Activated T-cell treated with anti-CD3 and anti-CD28 coated beads, Interleukin-2, amount 50 U/mL, for 48 hours (primary cell): ENCODE measurements around the gene MEF2D.

Experiments used
- DNase-seq, 2 experiments: peaks; one replicate each; pipeline ENCODE4 v3.0.0-alpha.2; 2020

The MEF2D gene

DNA sequence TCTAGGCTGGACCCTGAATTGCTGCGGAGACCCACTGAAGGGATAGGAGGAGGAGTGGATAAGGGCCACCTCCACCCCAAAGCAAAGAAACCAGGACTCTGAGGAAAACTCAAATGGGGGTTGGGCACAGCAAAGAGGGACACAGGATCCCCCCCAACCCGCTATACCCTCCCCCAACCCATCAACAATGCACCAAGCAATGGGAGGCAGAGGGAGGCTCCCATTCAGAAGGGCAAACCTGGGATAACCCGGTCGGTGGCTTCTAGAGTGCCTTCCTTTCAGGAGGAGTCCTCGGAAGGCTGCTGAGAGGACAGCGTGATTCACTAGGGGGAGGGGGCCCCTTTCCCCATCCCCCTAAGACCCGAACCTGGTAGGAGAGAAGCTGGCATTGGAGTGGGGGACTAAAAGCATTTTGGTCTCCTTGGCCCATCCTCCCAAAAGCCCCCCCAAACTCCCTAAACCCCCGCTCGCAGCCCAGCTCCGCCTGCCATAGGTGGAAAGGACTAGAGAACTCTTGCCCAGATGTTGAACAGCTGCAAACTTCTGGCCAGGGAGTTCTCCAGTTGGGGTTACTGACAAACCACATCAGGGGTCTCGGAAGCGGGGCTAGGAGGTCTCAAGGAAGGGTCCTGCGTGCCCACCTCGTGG lies 1.3 kb downstream of the MEF2D start:
- DNase-seq: peak in 1 of 2 experiments; percentile 29

DNA sequence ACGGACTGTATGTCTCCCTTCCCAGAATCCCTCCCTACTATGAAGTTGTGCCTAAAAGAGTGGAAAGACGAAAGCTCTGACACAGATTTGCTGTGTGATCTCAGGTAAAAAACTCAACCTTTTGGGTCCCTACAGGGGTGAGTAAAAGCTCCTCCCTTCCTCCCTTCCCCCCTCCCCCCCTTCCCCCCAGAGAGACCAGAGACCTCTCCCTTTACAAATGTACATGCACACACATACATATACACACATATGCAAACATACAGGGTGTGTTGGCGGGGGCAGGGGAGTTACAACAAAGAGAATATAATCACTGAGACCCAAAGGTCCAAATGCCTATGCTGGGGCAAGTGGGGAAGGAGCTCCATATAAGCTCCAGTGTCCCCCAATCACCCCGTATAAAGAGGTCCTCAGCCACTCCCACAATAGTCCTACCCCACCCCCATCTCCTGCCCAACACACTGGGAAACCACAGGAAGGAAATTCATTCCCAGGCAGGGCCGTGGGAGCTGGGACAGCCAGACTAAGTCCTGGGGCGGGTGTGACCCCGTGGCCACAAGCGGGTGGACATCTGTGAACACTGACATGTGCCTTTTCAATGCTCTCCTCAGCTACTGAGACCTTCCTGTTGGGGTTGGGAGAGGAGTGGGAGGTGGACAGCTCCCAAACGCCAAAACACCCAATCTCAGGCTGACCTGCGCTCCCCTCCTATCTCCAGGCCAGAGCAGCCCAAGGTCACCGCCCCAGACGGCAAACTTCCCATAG lies 2.0 kb downstream of the MEF2D start:
- DNase-seq: peak in 1 of 2 experiments; percentile 24

- DNase-seq: no peak
Observed at GRCh38 chr1:156497743-156498431, 2.7 kb downstream of the MEF2D start.

DNA sequence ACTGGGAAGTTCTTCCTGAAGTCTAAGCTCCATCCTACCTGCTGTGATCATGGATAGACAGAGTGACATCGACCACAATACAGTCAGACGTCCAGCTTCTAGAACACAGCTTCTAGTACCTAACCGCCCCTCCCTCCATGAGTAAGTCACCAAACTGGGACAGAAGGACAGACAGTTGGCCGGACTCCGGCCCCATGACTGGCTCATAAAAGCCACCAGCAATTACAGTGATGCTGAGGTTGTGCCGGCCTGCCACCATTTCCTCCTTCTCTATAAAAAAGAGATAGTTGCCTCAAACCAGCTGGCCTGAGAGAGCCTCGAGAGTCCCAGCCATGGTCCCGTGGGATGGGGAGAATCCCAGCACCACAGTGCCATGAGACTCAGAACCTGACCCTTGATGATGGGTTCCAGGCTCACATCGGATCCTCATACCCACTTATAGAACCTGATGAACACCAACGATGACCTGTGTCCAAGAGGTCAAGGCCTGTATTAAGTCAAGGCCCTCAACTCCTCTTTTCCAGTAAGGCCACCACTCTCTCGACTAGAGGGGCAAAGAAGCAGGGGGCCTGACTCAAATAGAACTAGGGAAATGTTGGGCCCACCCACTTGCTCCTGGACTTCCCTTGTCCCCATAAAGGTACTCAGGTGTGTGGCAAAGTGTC lies 3.4 kb downstream of the MEF2D start:
- DNase-seq: peak in 1 of 2 experiments; percentile 17

GRCh38 chr1:156496211-156496761 lies 4.3 kb downstream of the MEF2D start:
- peak; percentile 54 to 61 for DNase-seq

- DNase-seq: peak in 1 of 2 experiments; percentile 21
Observed at GRCh38 chr1:156495401-156496140, 5.0 kb downstream of the MEF2D start.

DNA sequence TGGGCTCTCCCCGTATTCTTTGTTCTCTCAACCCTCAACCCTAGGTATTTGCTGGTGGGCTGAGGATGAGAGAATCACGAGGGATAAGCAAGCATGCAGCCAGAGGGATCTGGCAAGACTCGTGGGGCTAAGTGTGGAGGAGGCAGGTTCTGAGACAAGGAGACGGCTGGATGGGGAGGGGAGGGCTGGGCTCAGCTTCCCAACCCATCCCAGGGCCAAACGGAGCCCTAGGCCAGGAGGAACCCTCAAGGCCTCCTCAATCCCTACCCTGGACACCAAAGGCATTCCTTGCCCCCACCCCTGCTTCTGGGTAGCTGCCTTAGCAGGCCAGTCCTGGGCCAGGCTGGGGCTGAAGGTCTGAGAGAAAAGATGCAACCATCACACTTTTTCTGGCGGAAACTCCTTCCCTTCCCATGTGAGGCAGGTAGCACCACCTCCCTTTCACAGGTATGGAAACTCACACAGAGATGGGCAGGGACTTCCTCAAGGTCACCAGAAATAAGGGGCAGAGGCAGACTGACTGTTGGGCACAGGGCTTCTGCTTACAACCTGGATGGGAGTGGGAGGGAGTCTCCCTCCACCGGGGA lies 6.2 kb downstream of the MEF2D start:
- no peak for DNase-seq

- DNase-seq: no peak
Observed at GRCh38 chr1:156493742-156494141, 6.8 kb downstream of the MEF2D start.

- DNase-seq: no peak
Observed at GRCh38 chr1:156493154-156493631, 7.4 kb downstream of the MEF2D start.

DNA sequence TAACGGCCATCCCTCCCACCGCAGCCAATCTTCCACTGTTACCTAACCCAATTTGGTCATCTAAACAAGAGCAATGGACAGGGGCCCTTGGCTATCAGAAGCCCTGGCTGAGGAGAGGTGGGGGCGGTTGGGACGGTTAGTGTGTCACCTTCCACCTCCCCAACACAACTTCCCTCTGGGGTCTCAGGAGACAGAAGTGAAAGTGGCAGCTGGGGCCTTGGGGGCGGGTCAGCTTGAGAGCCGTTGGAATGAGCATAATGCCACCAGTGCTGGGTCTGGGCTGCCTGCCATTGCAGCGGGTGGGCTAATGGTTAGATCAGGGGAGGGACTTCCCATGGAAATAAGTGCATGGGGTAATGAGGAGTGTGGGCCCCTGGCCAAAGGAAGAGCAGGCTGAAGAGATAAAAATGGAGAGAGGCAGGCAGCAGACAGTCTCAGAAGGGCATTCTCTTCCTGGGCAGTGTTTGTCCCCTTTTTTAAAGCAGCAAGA lies 7.9 kb downstream of the MEF2D start:
- no peak for DNase-seq

GRCh38 chr1:156492013-156492590 lies 8.5 kb downstream of the MEF2D start:
- DNase-seq: no peak

DNA sequence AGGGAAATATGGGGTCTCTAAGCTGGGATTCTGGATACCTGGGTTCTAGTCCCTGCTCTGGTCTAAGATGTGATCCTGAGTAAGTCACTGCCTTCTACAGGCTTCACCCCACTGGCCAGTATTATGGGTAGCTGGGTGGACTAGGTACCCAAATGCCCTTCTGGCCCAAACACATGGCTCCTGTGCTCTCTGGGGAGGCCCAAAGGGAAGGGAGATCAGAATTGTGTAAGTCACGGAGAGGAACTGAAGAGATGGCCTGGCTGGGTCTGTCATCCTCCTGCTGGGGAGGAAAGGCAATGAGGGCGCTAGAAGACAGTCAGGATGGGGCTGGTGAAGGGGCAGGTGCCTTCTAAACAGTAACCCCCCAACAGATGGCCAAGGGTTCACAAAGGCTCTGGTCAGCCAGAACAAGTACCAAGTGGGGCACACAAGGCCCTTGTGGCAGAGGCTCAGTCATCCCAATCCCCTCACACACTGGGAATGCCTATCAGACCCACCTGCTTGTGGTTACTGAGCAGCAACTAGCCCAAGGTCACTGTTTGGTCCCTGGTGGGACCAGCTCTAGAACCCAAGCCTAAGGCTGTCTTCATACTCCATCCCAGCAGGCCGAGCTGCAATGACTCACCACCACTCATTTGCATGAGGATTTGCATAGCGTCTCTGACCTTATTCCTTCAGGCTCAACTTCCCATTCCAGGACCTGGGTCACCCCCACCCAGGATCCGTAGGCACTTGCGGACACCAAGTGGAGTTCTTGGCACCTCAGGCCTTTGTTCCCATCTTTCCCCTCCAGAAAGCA lies 9.2 kb downstream of the MEF2D start:
- DNase-seq: no peak

GRCh38 chr1:156490401-156491032 lies 10.1 kb downstream of the MEF2D start:
- no peak for DNase-seq

DNA sequence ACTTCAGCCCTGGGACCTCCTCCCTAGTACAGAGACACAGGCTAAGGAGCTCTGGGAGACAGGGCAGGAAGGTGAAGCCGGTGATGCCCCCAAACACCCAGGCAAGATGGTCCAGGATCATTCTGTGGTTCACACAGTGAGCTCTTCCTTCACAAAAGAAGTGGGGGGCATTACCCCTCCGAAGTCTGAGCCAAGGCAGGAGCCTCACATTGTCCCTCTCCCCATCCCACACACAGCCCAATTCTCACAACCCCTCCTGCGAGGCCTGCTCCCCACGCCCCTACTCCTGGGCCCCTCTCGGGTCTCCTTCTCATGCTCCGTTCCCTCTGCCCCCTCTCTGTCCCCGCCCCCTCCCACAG lies 10.7 kb downstream of the MEF2D start:
- no peak for DNase-seq

DNA sequence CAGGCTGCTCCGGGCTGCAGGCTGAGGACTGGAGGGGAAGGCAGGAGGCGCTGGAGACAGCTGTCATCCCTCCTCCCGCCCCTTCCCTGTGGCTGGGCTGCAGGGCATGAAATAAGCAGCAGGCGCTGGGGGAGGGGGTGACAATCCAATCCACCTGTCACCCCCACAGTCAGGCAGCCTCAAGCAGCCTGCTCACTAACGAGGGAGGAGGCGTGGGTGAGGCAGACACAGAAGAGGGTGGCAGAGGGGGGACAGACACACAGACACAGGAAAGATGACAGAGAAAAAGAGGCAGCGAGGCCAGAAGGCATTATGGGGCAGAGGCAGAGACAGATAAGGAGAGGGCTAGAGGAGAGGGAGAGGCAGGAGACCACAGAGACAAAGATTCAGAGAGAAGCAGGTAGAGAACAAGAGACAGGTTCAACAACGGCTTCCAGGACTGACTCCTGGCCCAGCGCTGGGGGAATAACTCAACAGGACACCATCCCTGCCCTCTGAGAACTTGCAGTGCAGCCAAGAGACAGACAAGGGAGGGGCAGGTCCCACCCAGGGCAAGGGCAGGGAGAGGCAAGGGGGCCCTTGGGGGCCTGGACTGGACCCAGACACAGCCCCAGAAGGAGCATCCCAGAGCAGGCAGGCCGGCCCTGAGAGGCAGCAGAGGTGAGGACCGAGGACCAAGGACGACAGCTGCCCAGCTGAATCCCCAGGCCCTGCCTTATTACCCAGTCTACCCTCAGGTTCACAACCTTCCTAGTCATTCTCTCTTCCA lies 11.2 kb downstream of the MEF2D start:
- peak; percentile 66 to 70 for DNase-seq

DNA sequence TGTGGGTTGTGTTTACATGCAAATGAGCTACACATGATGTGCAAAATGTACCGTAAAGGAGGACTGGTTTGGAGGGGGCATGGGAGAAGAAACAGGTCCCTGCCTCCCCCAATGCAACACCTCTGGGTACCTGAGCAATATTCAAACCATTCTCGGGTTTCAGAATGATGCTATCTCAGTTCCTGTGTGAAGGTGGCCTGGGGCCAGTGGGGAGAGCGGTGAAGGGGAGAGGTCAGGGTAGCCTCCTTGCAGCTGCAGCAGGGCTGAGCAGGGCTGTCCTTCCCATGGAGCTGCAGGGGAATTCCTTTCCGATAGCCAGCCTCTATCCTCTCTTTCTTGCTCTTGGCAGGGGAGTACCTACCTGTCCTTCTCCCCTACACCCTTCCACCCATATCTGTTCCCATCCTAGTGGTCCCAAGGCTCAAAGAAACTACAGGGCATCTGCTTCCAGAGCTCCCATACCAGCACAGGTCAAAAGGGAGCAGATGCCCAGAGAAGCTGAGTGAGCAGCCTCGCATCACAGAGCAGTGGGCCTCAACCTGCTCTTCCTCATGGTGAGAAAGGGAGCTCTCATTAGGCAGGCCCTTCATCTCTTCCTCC lies 11.9 kb downstream of the MEF2D start:
- DNase-seq: peak; percentile 65 to 69

DNA sequence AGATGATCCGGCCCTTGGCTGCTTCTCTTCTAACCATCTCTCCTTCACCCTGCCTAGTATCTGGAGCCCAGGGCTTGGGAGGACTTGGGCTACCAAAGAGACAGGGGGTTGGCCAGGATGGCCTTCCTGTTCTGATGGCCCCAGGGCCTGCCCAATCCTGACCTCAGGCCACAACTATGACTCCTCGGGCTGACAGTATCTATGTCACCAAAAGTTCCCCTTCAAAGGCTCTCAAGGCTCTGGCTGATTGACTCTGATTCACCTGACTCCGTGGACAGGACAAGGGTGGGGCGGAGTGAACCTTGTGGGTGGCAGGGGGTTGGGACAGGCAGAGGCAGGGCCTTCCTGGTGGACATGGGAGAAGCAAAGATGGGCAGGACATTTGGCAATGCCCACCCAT lies 12.7 kb downstream of the MEF2D start:
- peak; percentile 69 to 70 for DNase-seq
